Astrocyte (in vitro differentiated cells and primary cell): ENCODE data around the gene TBC1D5.

Experiments used
- CTCF ChIP-seq: IDR thresholded peaks from 2 replicates; pipeline ENCODE4 v1.5.1; 2011; ENCODE audit warnings: low read depth, mild to moderate bottlenecking, inconsistent platforms, low read length, moderate library complexity; ENCODE audit not compliant: insufficient read depth
- EZH2 ChIP-seq: IDR thresholded peaks from 2 replicates; pipeline ENCODE4 v1.6.1; 2012; ENCODE audit warnings: mild to moderate bottlenecking, low read length, inconsistent platforms; ENCODE audit not compliant: insufficient read depth

GRCh38 chr3:17588422-17588821, 154.0 kb downstream of the TBC1D5 start:
- TF ChIP-seq CTCF (no peak), EZH2 (no peak)
